Activated T-cell treated with anti-CD3 and anti-CD28 coated beads for 1 hour (primary cell): Measurements from ENCODE around the gene MSH5.
"Not testable (repeated sequence)": the region's sequence is repeated elsewhere in the genome, so short reads cannot be mapped to it uniquely, and the experiment has no call there.

ENCODE experiments used
- DNase-seq: peaks from one replicate; pipeline ENCODE4 v3.0.0-alpha.2; 2020; ENCODE audit warnings: low read depth

MSH5 gene

DNA sequence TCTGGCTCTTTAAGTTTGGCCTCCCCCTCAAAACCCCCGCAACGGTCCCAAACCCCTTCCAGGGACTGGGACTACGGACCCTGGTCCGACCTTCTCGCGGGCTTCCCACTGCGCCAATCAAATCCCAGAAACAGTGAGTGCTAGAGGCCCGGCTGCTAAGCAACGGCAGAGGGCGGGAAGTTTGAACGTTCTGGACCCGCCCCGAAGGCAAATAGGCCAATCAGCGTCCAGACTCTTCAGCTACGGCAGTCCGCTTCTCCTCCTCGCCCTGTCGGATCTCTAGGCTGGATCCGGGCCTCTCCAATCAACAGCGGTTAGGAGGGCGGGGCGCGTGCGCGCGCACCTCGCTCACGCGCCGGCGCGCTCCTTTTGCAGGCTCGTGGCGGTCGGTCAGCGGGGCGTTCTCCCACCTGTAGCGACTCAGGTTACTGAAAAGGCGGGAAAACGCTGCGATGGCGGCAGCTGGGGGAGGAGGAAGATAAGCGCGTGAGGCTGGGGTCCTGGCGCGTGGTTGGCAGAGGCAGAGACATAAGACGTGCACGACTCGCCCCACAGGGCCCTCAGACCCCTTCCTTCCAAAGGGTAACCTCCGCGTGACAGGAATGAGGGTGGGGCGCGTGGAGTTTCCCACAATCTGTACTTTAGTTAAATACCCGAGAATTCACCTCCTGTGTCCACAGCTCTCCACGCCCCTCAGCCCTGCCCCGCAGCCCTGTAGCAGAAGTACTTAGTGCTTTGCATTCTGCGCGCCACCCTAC, at the start of gene MSH5:
Gene MSH5 (plus strand): TSS at position 367 of the 758 bp plus-strand sequence. CDS start 462 bp downstream, outside the sequence.
- peak; percentile 89 for DNase-seq

GRCh38 chr6:31690231-31691077, 49.4 kb upstream of the MSH5 start:
- DNase-seq = no peak

DNA sequence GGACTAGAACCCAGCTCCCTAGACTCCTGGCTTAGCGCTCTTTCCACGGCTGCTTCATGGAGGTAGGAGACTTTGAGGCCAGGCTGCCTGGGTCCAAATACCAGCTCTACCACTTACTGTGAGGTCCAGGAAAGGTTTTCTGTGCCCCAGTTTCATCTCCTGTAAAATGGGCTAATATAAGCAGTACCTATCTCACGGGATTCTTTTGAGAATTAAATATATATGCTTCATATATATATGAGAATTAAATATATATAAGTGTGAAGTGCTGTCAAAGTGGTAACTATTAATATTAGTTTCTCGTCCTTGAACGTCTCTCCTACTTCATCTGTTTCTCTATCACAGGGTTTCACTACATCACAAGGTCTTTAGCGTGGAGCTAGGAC, 48.7 kb upstream of the MSH5 start:
- no peak for DNase-seq

DNA sequence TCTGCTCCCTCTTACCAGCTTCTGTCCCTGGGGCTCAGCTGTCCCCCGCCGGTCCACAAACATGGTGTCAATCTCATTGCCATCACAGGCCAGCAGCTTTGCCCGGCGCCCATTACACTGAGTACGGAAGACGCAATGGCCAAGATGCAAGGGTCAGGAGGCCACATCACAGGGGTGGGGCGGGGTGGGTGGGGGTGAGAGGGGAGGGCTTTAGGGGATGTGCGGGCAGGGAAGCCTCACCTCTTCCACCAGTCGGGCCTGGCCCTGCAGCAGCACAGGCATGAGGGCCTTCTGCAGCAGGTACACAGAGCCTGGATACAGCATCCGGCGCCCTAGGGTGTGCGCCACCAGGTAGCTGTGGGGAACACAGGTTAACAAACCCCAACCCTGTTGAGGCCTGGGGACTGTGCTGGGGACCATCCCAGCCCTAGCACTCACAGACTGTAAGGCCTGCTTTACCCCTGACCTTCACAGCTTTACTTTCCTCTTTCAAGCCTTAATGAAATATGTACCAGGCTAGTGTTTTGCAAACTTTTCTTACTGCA, 48.2 kb upstream of the MSH5 start:
- no peak for DNase-seq

GRCh38 chr6:31692353-31692752, 47.5 kb upstream of the MSH5 start:
- no peak for DNase-seq

DNA sequence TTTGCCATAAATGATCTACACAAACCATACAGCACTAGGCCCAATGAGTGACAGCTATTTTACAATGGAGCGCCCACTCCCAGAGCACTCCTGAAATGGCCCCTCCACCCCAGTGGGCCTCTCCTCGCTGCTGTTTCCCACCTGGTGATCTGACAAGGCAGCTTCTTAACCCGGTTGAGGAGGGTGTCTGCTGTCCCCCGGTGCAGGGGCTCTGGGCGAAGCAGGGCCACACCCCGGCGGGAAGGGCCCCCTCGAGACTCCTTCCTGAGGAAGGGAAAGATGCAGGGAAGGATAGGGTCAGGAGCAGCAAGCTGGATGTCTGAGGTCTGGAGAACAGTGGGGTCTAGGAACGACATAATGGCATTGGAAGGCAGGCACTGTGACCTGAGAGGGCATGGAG, 46.9 kb upstream of the MSH5 start:
- no peak for DNase-seq

DNA sequence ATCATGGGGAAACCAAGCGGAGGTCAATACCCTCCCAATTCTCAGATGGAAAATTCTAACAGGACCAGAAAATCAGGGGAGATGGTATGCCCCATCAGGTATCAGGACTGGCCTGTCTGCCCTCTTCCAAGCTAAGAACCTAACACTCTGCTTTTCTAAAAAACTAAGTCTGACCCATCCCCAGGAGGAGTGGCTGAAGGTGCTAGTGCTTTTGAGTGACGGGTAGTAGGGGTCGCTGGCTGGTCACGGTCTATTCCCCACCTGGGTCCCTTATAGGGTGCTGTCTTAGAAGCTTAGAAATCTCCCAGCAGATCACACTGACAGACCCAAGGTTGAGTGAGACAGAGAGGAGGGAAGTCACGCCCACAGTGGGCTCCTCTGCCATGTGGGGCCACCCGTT, 46.3 kb upstream of the MSH5 start:
- no peak for DNase-seq

- no peak for DNase-seq
Observed at GRCh38 chr6:31697555-31697954, 42.2 kb upstream of the MSH5 start.

DNA sequence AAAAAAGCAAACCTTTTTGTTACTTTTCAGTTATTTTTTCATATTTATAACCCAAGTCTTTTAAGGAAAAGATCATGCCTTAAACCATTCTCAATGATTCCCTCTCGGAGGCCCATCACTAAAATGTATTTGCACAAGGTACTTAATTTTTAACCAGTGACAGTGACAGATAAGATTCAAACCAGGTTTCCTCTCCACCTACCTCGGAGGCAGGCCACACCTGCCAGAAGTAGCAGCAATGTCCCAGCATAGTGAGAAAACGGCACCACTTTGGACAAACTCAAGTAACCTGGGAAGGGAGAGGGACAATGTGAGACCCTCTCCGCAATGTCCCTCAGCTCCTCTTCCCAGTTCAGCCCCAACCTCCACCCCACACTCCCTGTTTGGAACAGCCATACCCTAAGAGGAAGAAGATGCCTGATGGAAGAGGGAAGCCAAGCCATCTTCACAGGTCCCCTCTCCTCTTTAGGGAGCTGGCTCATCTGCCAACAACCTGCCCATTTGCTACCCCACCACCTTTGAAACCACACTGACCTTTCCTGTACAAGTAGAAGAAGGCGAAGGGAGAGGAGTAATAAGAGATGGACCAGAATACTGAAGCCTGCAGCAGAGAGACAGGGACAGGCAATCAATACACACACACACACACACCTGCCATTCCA, 38.9 kb upstream of the MSH5 start:
- no peak for DNase-seq

DNA sequence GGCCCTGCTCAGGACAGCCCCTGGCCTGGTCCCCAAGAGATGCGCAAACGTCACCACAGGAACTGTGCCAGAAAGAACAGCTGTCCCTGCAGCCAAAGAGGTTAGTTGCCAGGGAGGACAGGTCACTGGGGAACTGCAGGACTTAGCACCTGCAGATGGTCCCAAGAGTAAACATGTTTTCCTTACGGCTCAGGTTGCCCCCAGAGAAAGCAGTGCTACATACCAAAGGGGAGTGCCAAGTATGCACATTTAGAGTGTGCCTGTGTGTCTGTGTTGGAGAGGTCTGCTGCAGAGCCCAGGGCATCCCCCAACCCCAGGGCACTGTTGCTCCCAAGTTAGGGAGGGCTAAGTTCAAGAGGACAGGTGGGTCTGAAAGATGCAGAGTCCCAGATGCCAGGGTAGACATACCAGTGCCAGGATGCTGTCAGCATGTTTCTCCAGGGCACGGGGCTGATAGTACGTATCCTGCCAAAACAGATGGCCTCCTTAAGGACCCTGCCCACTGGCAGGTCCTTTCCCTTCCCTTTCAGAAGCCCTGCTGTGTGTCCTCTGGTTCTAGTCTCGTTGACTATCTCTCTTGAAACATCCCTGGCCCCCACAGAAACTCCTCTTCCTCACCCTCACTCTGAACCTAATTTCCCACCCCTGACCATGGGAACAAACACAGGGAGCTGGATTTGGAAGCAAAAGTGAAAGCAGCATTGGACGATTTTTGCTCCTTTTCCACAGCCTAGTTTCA, 38.0 kb upstream of the MSH5 start:
- DNase-seq = no peak

- DNase-seq = no peak
Observed at GRCh38 chr6:31702405-31702818, 37.4 kb upstream of the MSH5 start.

DNA sequence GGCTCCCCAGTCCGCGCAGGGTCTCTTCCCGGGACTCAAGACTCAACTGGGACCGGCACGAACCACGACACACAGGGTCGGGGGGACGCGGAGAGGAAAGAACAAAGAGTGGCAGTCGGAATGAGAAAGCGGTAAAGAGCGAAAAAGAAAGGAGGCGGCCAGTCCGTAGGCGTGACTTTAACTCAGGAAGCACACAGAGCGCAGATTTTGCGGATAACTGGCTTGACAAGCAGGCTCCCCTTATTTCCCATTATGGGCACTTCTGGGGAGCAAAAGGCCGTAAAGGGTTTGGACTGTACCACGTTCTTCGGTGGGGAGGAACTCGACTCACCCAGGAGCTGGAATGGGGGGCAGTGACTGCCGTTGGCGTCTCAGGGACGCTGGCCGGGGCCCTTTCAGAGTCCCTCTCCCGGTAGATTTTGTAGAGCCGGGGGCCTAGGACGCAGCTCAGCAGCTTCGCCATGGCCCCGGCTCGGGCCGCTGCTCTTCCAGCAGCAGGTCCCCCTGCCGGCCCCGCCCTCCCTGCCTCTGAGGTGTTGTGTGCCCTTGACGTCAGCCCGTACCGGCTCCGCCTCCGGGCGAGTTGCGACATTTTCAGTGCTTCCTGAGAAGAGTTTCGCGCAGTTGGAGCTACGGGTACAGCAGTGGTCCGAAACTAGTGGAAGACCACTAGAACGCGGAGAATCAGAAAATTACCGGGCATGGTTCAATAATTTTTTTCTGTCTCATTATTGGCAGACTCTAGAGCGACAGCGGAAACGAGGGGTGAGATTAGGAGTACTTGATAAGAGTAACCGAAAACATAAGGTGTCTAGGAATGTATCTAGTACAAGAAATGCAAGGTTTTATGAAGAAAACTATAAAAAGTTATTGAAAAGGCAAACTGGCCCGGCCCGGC, 36.7 kb upstream of the MSH5 start, which contains the start of gene ABHD16A:
Gene ABHD16A (minus strand): TSS at position 506 of the 898 bp plus-strand sequence. CDS start 43 bp downstream, at position 463.
- DNase-seq = peak; percentile 96

DNA sequence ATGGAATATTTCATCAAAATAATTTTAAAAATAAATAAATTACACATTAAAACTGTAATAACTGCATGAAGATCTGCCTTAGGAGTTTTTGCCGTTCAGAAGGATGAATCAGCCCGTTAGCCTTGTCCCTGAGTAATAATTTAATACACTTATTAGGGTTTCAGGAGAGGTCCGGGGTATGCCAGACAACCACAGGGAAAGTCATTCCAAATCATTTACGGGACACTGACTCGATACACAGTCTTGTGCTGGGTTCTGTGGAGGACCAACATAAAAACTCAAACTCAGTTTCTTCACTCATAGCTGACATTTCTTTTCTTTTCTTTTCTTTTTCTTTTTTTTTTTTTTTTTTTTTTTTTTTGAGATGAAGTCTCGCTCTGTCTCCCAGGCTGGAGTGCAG, 33.9 kb upstream of the MSH5 start:
- no peak for DNase-seq

DNA sequence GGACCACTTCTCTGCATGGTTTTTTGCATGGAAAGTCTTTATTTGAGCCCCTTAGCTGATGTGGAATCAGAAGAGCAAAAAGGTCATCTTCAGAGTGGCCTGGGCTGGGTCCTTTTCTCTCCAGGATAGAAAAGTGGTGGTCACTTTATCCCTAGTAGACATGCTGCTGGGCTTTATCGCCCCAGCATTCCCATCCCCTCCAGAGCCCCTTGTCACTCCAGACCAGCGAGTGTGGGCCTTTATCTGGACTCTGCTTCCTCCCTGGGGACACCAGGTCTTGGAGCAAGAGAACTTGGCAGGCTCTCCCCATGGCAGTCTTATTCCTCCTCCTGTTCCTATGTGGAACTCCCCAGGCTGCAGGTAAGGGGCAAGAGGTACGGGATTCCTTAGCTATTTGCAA, 33.2 kb upstream of the MSH5 start, which contains the start of gene LY6G6F:
Gene LY6G6F (plus strand): TSS at position 268 of the 400 bp plus-strand sequence. CDS start 41 bp downstream, at position 309.
- no peak for DNase-seq

DNA sequence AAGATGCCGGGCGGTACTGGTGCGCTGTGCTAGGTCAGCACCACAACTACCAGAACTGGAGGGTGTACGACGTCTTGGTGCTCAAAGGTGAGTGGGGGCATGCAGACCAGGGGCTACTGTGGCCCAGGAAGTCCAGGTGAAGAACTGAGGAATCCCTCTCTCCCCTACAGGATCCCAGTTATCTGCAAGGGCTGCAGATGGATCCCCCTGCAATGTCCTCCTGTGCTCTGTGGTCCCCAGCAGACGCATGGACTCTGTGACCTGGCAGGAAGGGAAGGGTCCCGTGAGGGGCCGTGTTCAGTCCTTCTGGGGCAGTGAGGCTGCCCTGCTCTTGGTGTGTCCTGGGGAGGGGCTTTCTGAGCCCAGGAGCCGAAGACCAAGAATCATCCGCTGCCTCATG, 32.1 kb upstream of the MSH5 start:
- no peak for DNase-seq

DNA sequence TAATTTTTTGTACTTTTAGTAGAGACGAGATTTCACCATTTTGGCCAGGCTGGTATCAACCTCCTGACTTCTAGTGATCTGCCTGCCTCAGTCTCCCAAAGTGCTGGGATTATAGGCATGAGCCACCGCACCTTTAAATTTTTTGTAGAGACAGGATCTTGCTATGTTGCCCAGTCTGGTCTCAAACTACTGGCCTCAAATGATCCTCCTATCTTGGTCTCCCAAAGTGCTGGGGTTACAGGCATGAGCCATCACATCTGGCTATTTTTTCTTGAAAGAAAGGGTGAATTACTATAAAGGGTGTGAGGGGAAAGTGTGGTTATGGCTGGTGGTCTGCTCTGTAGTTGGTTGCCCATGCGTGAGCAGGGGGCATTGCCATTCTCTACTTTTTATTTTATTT, 31.6 kb upstream of the MSH5 start:
- DNase-seq = no peak

GRCh38 chr6:31709157-31709556, 30.6 kb upstream of the MSH5 start:
- DNase-seq = not testable (repeated sequence)

GRCh38 chr6:31710523-31711219, 29.1 kb upstream of the MSH5 start:
- no peak for DNase-seq

GRCh38 chr6:31711233-31711632, 28.6 kb upstream of the MSH5 start:
- no peak for DNase-seq

GRCh38 chr6:31712296-31712695, 27.5 kb upstream of the MSH5 start:
- DNase-seq = no peak
